ENCODE results near the gene TMEM8B. TPM values are rescaled to one million over a fixed set of nuclear protein-coding genes. Genes with fewer than 3 reads are reported as not detected.

Gene TMEM8B, protein sequence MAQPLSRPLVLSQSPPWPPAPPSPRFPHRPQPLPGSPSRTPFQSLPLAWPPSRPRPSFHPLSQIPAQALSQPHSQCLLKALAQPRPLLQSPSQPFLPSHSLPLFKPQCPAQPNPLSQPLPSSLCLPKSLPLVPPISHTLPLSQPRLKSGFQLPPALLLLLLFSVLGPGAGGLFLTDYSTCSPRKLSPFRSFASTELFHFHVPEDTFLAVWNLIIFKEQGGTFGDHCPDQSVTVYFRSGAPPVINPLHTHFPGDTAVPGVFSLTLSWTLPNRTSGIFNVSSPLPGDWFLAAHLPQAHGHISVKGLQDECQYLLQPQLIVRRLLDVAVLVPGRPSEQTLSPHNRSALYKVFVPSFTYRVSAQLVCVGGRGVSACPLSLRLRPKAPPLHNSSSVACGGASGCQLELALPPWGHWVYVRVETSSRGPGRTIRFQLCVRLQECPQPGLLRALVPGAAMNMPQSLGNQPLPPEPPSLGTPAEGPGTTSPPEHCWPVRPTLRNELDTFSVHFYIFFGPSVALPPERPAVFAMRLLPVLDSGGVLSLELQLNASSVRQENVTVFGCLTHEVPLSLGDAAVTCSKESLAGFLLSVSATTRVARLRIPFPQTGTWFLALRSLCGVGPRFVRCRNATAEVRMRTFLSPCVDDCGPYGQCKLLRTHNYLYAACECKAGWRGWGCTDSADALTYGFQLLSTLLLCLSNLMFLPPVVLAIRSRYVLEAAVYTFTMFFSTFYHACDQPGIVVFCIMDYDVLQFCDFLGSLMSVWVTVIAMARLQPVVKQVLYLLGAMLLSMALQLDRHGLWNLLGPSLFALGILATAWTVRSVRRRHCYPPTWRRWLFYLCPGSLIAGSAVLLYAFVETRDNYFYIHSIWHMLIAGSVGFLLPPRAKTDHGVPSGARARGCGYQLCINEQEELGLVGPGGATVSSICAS
- 2.0 and 2.3 TPM in 2 replicates for total RNA-seq

DNA sequence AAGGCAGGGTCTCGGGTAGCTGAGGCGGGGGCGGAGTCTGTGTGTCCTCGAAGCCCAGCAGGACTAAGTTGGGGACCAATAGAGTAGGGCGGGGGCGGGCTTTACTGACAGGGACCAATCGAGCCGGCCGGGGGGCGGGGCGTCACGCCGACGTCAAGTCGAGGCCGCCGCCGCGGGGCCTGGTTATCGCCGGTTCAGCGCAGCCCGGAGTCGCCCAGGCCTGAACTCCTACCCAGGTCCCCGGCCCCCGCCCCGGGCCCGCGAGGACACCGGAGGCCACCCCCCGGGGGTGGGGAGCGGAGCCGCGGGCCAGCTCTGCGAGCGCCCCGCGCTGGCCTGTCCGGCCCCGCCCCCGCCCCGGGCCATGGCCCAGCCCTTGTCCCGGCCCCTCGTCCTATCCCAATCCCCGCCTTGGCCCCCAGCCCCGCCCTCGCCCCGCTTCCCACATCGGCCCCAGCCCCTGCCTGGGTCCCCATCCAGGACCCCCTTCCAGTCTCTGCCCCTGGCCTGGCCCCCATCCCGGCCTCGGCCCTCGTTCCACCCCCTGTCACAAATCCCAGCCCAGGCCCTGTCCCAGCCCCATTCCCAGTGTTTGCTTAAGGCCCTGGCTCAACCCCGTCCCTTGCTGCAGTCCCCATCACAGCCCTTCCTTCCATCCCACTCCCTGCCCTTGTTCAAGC is at the start of gene TMEM8B:
Gene TMEM8B (plus strand): TSS at position 145 of the 680 bp plus-strand sequence. CDS start 220 bp downstream, at position 365.
- H3K4me3 Mint-ChIP-seq, result peak within 1 kb of the TSS; percentile 93
- DNase-seq, result peak; percentile 97
- H3K27ac Mint-ChIP-seq, result peak within 1 kb of the TSS; percentile 86
- H3K27me3 Mint-ChIP-seq, result peaks cover 6% of the 10 kb centered on the region
- peaks cover 29% of the 10 kb centered on the region for H3K4me1 Mint-ChIP-seq
- intact Hi-C loops (cut with micrococcal nuclease), result loop anchor here (1.0 to 5.0 kb wide), 2 partner anchors 14 to 227 kb away; partner anchors contain the start of gene HINT2
- no peaks in the 10 kb centered on the region for H3K9me3 Mint-ChIP-seq
- H3K36me3 Mint-ChIP-seq (ENCODE audit: low read depth), result no peaks in the 10 kb centered on the region

DNA sequence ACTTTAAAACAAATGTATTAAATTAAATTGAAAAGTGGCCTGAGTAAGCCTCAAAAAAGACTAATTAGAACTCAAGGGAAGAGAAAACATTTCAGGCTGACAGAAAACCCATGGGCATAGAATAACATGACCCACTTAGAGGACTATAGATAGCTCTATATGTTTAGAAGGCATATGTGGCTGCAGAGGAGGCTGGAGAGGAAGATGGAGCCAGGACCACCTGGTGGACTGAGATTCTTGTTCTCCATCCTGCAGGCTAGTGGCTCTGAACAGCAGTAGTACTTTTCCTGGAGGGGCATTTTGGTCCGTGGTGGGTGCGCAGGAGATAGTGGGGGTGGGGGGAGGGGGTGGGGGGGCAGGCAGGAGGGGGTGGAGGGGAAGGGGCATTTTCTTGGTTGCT is 48.0 kb upstream of the TMEM8B start:
- peaks cover 26% of the 10 kb centered on the region for H3K36me3 Mint-ChIP-seq (ENCODE audit: low read depth)
- H3K9me3 Mint-ChIP-seq, result no peaks in the 10 kb centered on the region
- no peak overlapping the region for H3K4me3 Mint-ChIP-seq
- H3K27me3 Mint-ChIP-seq, result no peaks in the 10 kb centered on the region
- peaks cover 2% of the 10 kb centered on the region for H3K4me1 Mint-ChIP-seq
- DNase-seq, result no peak
- intact Hi-C loops (cut with micrococcal nuclease), result no loop called here
- H3K27ac Mint-ChIP-seq, result no peak overlapping the region

DNA sequence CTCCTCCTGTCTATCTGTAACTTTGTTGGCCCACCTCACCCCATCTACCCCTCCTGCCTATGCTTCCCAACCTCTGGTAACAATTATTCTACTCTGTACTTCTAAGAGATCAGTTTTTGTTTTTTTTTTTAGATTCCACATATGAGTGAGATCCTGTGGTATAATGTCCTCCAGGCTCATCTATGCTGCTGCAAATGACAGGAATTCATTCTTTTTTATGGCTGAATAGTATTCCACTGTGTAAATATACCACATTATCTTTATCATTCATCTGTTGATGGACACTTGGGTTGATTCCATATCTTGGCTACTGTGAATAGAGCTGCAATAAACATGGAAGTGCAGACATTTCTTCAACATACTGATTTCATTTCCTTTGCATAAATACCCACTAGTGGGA is 45.6 kb upstream of the TMEM8B start:
- H3K4me3 Mint-ChIP-seq, result no peak overlapping the region
- peaks cover 37% of the 10 kb centered on the region for H3K36me3 Mint-ChIP-seq (ENCODE audit: low read depth)
- no peaks in the 10 kb centered on the region for H3K4me1 Mint-ChIP-seq
- no peaks in the 10 kb centered on the region for H3K27me3 Mint-ChIP-seq
- H3K27ac Mint-ChIP-seq, result no peak overlapping the region
- H3K9me3 Mint-ChIP-seq, result no peaks in the 10 kb centered on the region
- no peak for DNase-seq
- intact Hi-C loops (cut with micrococcal nuclease), result no loop called here

DNA sequence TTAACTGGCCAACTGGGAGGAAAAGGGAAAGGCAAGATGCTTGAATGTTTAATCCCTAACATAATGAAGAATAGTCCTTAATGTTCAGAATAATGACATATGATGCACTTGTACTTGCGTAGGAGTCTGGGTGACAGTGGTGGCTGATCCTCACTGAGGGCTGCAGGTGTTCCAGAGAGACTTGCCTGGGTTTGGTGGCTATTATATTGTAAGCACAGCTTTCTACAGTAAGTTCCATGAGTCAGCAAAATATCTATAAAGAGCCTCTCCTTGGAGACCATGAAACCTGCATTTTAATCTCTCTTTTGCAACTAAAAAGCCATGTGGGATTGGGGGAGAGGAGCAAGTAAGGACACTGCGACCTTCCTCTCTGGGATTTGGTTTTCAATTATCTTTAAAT is 39.5 kb upstream of the TMEM8B start:
- intact Hi-C loops (cut with micrococcal nuclease), result no loop called here
- H3K27ac Mint-ChIP-seq, result no peak overlapping the region
- H3K36me3 Mint-ChIP-seq (ENCODE audit: low read depth), result peaks cover 19% of the 10 kb centered on the region
- H3K4me1 Mint-ChIP-seq, result peaks cover 13% of the 10 kb centered on the region
- no peaks in the 10 kb centered on the region for H3K27me3 Mint-ChIP-seq
- no peaks in the 10 kb centered on the region for H3K9me3 Mint-ChIP-seq
- DNase-seq, result no peak
- no peak overlapping the region for H3K4me3 Mint-ChIP-seq

DNA sequence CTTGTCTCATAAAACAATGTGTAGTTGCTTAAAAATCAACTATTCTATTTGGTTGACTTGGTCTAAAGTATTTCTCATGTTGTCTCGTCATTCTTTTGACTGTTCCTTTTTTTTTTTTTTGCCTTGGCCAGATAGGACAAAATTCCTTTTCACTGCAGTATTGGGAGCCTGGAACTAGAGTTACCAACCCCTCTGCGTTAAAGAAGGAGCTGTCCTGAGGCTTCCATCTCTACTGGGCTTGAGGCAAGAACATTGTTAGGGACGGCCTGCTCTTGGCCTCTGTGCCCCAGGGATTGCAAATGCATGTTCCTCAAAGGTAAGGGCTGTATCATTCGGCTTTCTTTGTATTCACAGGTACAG is 39.0 kb upstream of the TMEM8B start:
- H3K27ac Mint-ChIP-seq, result no peak overlapping the region
- no peaks in the 10 kb centered on the region for H3K9me3 Mint-ChIP-seq
- no peaks in the 10 kb centered on the region for H3K27me3 Mint-ChIP-seq
- no peak overlapping the region for H3K4me3 Mint-ChIP-seq
- peaks cover 14% of the 10 kb centered on the region for H3K4me1 Mint-ChIP-seq
- H3K36me3 Mint-ChIP-seq (ENCODE audit: low read depth), result peaks cover 19% of the 10 kb centered on the region
- intact Hi-C loops (cut with micrococcal nuclease), result loop anchor here (1.0 to 2.0 kb wide), 3 partner anchors 25 to 92 kb away; partner anchors contain the start of gene HINT2
- no peak for DNase-seq

DNA sequence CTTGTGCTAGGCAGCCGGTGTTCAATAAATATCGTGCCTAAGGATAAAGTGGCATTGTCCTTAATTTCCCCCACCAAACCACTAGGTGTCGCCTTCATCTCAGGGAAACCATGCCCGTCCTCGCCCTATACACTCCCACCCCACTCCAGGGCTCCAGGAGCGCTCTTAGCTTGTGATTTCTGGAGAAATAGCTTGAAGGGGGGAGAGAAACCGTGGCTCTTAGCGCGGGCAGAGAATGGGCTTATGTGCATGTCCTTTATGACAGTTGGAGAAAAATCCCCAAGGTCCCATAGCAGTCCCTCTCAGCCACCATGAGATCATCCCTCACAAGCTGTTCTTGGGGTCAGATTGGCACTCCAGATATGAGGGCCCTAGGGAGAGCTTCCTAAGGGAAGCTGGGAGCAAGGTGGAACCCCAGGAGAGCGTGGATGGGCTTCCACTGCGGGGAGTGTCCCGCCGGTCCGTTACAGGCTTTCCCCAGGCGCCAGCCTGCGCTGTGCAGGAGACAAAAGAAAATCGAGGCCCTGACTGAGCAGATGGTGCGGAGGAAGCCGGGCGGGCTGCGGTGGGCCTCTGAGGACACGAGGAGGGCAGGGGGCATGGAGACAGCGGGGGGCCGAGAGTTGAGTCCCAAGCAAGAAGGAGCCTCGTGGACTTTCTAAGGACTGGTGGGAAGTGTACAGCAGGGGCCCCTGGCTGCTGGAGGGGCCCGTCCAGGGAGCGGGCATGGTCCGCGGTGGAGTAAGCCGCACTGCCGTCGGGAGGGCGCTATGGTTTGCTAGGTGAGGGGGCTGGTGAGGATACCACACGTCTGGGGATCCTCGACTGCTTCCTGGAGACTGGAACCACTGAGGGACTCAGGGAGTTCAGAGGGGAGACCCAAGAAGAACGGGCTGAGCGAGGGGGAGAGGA is 38.4 kb upstream of the TMEM8B start:
- H3K27ac Mint-ChIP-seq, result no peak overlapping the region
- no peaks in the 10 kb centered on the region for H3K9me3 Mint-ChIP-seq
- no peak overlapping the region for H3K4me3 Mint-ChIP-seq
- H3K27me3 Mint-ChIP-seq, result no peaks in the 10 kb centered on the region
- peaks cover 18% of the 10 kb centered on the region for H3K36me3 Mint-ChIP-seq (ENCODE audit: low read depth)
- peaks cover 17% of the 10 kb centered on the region for H3K4me1 Mint-ChIP-seq
- intact Hi-C loops (cut with micrococcal nuclease), result loop anchor here (1.0 to 2.0 kb wide), 3 partner anchors 24 to 92 kb away; partner anchors contain the start of gene HINT2
- DNase-seq, result peak; percentile 87

DNA sequence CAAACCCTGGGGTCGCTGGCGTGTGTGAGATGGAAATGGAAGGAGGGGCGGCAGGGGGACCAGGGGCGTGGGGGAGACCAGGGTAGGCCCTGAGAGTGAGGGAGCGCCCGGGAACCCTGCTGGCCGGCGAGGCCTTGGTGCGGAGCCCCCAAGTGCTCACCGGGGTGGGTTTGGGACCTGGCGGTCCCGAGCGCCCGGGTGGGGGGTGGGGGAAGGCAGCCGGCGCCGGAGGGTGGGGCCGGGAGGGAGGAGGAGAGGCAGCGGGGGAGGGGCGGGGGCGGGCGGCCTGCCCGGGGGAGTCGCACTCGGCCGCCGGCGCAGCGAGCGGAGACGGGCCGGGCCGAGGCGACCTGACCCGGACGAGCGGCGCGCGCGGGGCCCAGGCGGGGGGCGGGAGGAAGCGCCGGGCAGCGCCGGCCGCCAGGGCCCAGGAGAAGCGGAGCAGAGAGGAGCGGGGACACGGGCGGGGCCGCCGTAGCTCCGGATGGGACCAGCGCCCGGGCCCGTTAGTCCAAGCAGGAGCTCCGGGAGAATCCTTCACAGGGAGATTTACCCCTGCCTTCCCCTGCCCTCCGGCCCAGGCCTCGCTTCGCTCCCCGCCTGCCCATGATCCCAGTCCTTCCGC is 37.6 kb upstream of the TMEM8B start, which contains the start of gene NPR2:
Gene NPR2 (plus strand): TSS at position 295 of the 625 bp plus-strand sequence. CDS start 818 bp downstream, outside the sequence.
- Mint-ChIP-seq H3K9me3 (no peaks in the 10 kb centered on the region), H3K27me3 (no peaks in the 10 kb centered on the region), H3K4me1 (peaks cover 17% of the 10 kb centered on the region), H3K27ac (no peak within 1 kb of the TSS), H3K36me3 (ENCODE audit: low read depth) (peaks cover 12% of the 10 kb centered on the region), H3K4me3 (no peak within 1 kb of the TSS)
- intact Hi-C loops (cut with micrococcal nuclease), result loop anchor here (2.0 kb wide), 2 partner anchors 23 to 35 kb away; partner anchors contain the start of gene HINT2
- DNase-seq, result no peak

DNA sequence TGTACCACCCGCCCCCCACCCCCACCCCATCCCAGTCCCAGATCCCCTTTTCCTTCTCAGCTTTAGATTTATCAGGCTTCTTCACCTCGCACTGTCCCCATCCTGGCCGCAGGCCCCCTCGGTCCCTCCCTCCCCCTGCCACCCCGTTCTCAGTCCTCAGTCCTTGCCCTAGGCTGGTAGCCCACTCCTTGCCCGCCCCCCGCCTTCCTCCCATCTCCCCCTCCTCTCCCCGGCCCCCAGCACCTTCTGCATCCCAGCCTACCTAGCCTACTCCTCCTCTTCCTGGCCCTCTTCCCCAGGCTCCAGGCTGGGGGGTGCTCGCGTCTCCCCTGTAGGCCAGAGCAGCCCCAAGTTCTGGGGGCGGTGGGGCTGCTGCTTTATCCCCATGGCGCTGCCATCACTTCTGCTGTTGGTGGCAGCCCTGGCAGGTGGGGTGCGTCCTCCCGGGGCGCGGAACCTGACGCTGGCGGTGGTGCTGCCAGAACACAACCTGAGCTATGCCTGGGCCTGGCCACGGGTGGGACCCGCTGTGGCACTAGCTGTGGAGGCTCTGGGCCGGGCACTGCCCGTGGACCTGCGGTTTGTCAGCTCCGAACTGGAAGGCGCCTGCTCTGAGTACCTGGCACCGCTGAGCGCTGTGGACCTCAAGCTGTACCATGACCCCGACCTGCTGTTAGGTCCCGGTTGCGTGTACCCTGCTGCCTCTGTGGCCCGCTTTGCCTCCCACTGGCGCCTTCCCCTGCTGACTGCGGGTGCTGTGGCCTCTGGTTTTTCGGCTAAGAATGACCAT is 36.8 kb upstream of the TMEM8B start:
- Mint-ChIP-seq H3K27me3 (no peaks in the 10 kb centered on the region), H3K36me3 (ENCODE audit: low read depth) (peaks cover 10% of the 10 kb centered on the region), H3K4me3 (no peak overlapping the region), H3K27ac (no peak overlapping the region), H3K9me3 (no peaks in the 10 kb centered on the region), H3K4me1 (peaks cover 21% of the 10 kb centered on the region)
- no peak for DNase-seq
- intact Hi-C loops (cut with micrococcal nuclease), result no loop called here

DNA sequence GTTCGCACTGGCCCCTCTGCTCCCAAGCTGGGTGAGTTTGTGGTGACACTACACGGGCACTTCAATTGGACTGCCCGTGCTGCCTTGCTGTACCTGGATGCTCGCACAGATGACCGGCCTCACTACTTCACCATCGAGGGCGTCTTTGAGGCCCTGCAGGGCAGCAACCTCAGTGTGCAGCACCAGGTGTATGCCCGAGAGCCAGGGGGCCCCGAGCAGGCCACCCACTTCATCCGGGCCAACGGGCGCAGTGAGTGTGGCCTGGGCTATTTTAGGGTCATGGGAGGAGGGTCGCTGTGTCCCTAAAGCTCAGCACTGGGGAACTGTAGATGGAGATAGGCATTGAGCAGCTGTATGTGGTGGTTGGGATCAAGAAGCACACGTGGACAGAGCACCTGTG is 36.2 kb upstream of the TMEM8B start:
- no peaks in the 10 kb centered on the region for H3K9me3 Mint-ChIP-seq
- no peak overlapping the region for H3K27ac Mint-ChIP-seq

DNA sequence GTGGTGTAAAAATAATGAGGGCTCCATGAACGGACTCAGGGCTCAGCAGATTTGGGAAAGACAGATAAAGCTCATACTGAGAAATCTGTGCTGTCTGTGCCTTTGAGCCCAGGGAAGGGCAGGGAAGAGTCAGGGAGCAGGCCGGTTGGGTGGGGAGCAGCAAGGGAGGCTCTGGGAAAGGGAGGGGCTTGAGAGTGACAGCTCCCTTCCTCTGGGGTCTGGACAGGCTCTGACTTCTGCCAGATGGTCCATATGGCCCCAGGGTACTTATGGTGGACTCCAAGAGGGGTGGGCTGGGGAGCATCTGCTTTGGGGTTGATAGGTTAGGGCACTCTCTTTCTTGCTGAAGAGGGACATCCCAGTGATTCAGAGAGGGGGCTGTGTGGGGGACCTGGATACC is 35.6 kb upstream of the TMEM8B start:
- Mint-ChIP-seq H3K4me1 (peaks cover 27% of the 10 kb centered on the region), H3K27ac (no peak overlapping the region), H3K4me3 (no peak overlapping the region), H3K36me3 (ENCODE audit: low read depth) (peaks cover 4% of the 10 kb centered on the region), H3K27me3 (no peaks in the 10 kb centered on the region), H3K9me3 (no peaks in the 10 kb centered on the region)
- DNase-seq, result no peak
- intact Hi-C loops (cut with micrococcal nuclease), result no loop called here

More for the DNA sequence above, 36.2 kb upstream of the TMEM8B start:
- Mint-ChIP-seq H3K4me1 (peaks cover 25% of the 10 kb centered on the region), H3K4me3 (no peak overlapping the region), H3K36me3 (ENCODE audit: low read depth) (peaks cover 4% of the 10 kb centered on the region), H3K27me3 (no peaks in the 10 kb centered on the region)
- intact Hi-C loops (cut with micrococcal nuclease), result no loop called here
- no peak for DNase-seq

DNA sequence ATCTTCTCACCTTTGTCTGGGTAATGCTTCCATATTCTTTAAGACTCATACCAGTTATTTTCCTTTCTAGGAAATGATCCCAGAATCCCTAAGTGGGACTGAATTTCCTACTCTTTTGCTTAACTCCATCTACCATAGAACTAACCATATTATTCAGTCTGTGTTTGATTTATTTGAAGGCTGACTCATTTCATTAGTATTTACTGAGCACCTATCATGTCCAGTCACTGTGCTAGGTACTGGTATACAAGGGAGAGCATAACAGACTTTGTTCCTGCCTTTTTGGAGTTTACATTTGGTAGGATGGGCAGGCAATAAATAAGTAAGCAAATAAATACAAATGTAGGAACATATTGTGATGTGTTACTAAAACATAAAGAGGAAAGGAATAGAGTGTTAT is 33.3 kb upstream of the TMEM8B start:
- intact Hi-C loops (cut with micrococcal nuclease), result loop anchor here (5.0 kb wide), 1 partner anchor 38 kb away; no protein-coding TSS in a partner anchor
- Mint-ChIP-seq H3K4me3 (no peak overlapping the region), H3K9me3 (no peaks in the 10 kb centered on the region), H3K4me1 (peaks cover 31% of the 10 kb centered on the region), H3K36me3 (ENCODE audit: low read depth) (peaks cover 12% of the 10 kb centered on the region), H3K27me3 (no peaks in the 10 kb centered on the region), H3K27ac (peak overlapping the region; percentile 16)
- DNase-seq, result no peak

Measured in activated CD4-positive, alpha-beta T cell treated with anti-CD3 and anti-CD28 coated beads, Interleukin-2, amount 10 ng/mL, durations not matched to agents 24 days and 14 days (primary cell).